IMR-90 (cell line): ENCODE data around the gene SERHL2.

Experiments used
- BHLHE40 ChIP-seq: fragments of 150-350 bp; IDR thresholded peaks from 2 replicates; pipeline ENCODE4 v1.6.1; 2016; ENCODE audit warnings: mild to moderate bottlenecking, low read depth, low read length
- CTCF ChIP-seq: conservative IDR thresholded peaks from 2 replicates; pipeline ENCODE4 v1.5.1; 2012; ENCODE audit warnings: mild to moderate bottlenecking, low read depth, low read length, improper control_type of control experiment
- MAZ ChIP-seq: IDR thresholded peaks from 2 replicates; pipeline ENCODE4 v1.6.1; 2012; ENCODE audit warnings: low read depth, mild to moderate bottlenecking, low read length, improper control_type of control experiment, moderate library complexity, borderline replicate concordance
- POLR2A ChIP-seq: IDR thresholded peaks from 2 replicates; pipeline ENCODE4 v1.6.1; 2012; ENCODE audit warnings: mild to moderate bottlenecking, low read depth, low read length
- RAD21 ChIP-seq: IDR thresholded peaks from 2 replicates; pipeline ENCODE4 v1.6.1; 2012; ENCODE audit warnings: low read length, improper control_type of control experiment
- RFX5 ChIP-seq: IDR thresholded peaks from 2 replicates; pipeline ENCODE4 v1.8.0; 2012; ENCODE audit warnings: low read depth, mild to moderate bottlenecking, low read length, moderate library complexity
- SMC3 ChIP-seq: fragments of 150-350 bp; IDR thresholded peaks from 2 replicates; pipeline ENCODE4 v1.6.1; 2016; ENCODE audit warnings: low read depth, mild to moderate bottlenecking, antibody characterized with exemption, low read length, moderate library complexity
- USF2 ChIP-seq: fragments of 150-350 bp; IDR thresholded peaks from 2 replicates; pipeline ENCODE4 v1.6.1; 2017; ENCODE audit warnings: mild to moderate bottlenecking, antibody characterized with exemption, low read length, low read depth

- TF ChIP-seq CTCF (no peak), SMC3 (no peak), BHLHE40 (no peak), POLR2A (no peak), RAD21 (no peak), USF2 (no peak), RFX5 (no peak), MAZ (no peak)
Measured at GRCh38 chr22:42608823-42609361, 55.1 kb downstream of the SERHL2 start.
